HG03095 (cell line): ENCODE measurements around the gene PDE3B.
"Not testable (repeated sequence)": the region's sequence is repeated elsewhere in the genome, so short reads cannot be mapped to it uniquely, and the experiment has no call there.

Experiments
- ATAC-seq: cut with Tn5 transposase; IDR thresholded peaks from one replicate; pipeline ENCODE4 v1.9.1; 2021; ENCODE audit warnings: moderate library complexity; ENCODE audit not compliant: unreplicated experiment

The PDE3B gene

GRCh38 chr11:14673824-14674405, 30.3 kb downstream of the PDE3B start:
- ATAC-seq: no peak

- ATAC-seq: no peak
These were observed 32.5 kb downstream of the PDE3B start for GRCh38 chr11:14676068-14676467.

- ATAC-seq: no peak
These were observed 33.5 kb downstream of the PDE3B start for GRCh38 chr11:14677146-14677545.

- ATAC-seq: no peak
These were observed 34.7 kb downstream of the PDE3B start for GRCh38 chr11:14678350-14678749.

- ATAC-seq: no peak
These were observed 36.1 kb downstream of the PDE3B start for GRCh38 chr11:14679662-14680061.

GRCh38 chr11:14684234-14684915, 40.8 kb downstream of the PDE3B start:
- not testable (repeated sequence) for ATAC-seq

- no peak for ATAC-seq
These were observed 43.9 kb downstream of the PDE3B start for GRCh38 chr11:14687456-14687855.

GRCh38 chr11:14687943-14688627, 44.5 kb downstream of the PDE3B start:
- no peak for ATAC-seq

- ATAC-seq: not testable (repeated sequence)
These were observed 52.1 kb downstream of the PDE3B start for GRCh38 chr11:14695656-14696055.

GRCh38 chr11:14698771-14699170, 55.2 kb downstream of the PDE3B start:
- no peak for ATAC-seq

- no peak for ATAC-seq
These were observed 57.0 kb downstream of the PDE3B start for GRCh38 chr11:14700593-14700992.

GRCh38 chr11:14702760-14703159, 59.2 kb downstream of the PDE3B start:
- no peak for ATAC-seq

- no peak for ATAC-seq
These were observed 60.1 kb downstream of the PDE3B start for GRCh38 chr11:14703731-14704130.

GRCh38 chr11:14705067-14705466, 61.5 kb downstream of the PDE3B start:
- ATAC-seq: no peak

GRCh38 chr11:14713496-14714244, 70.1 kb downstream of the PDE3B start:
- no peak for ATAC-seq

GRCh38 chr11:14715669-14716068, 72.1 kb downstream of the PDE3B start:
- ATAC-seq: not testable (repeated sequence)

GRCh38 chr11:14722496-14722895, 78.9 kb downstream of the PDE3B start:
- ATAC-seq: no peak

GRCh38 chr11:14725150-14725549, 81.5 kb downstream of the PDE3B start:
- ATAC-seq: no peak

- no peak for ATAC-seq
These were observed 83.6 kb downstream of the PDE3B start for GRCh38 chr11:14727215-14727614.

- no peak for ATAC-seq
These were observed 84.1 kb downstream of the PDE3B start for GRCh38 chr11:14727746-14728145.

- ATAC-seq: not testable (repeated sequence)
These were observed 96.9 kb downstream of the PDE3B start for GRCh38 chr11:14740539-14740938.
